ENCODE data around the gene DUS1L.

- TF ChIP-seq, protein P1, sequence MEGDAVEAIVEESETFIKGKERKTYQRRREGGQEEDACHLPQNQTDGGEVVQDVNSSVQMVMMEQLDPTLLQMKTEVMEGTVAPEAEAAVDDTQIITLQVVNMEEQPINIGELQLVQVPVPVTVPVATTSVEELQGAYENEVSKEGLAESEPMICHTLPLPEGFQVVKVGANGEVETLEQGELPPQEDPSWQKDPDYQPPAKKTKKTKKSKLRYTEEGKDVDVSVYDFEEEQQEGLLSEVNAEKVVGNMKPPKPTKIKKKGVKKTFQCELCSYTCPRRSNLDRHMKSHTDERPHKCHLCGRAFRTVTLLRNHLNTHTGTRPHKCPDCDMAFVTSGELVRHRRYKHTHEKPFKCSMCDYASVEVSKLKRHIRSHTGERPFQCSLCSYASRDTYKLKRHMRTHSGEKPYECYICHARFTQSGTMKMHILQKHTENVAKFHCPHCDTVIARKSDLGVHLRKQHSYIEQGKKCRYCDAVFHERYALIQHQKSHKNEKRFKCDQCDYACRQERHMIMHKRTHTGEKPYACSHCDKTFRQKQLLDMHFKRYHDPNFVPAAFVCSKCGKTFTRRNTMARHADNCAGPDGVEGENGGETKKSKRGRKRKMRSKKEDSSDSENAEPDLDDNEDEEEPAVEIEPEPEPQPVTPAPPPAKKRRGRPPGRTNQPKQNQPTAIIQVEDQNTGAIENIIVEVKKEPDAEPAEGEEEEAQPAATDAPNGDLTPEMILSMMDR (optimal IDR thresholded peaks at IDR 0.05 in 1 of 3, IDR thresholded peaks at IDR 0.05 in 1 of 3, conservative IDR thresholded peaks at IDR 0.05 in 1 of 3; ENCODE audit: extremely low read depth in 1 of 3, insufficient read depth in 2 of 3, low read length in 3 of 3): no peak
- no peak for TF ChIP-seq EZH2 (IDR thresholded peaks at IDR 0.05; ENCODE audit: low read length)
Observed at GRCh38 chr17:82016875-82017459, 48.6 kb downstream of the DUS1L start.

Data from keratinocyte (primary cell).